Fibroblast of lung (primary cell): ENCODE data around the gene KCMF1. TPM values are rescaled to one million over a fixed set of nuclear protein-coding genes. Genes with fewer than 3 reads are reported as not detected.

Source experiments
- DNase-seq, 2 donors: peaks; one replicate each; pipeline versions ENCODE4 v3.0.0 to v3.0.0-alpha.2; 2010; ENCODE audit warnings: low read depth in 2 of 2
- H2AFZ ChIP-seq: 2 replicates; pipeline ENCODE4 v1.5.1; 2012; ENCODE audit warnings: low read length, control low read depth, inconsistent platforms
- H3K27ac ChIP-seq: 2 replicates; pipeline ENCODE4 v1.5.1; 2011; ENCODE audit warnings: low read length, control low read depth; ENCODE audit not compliant: insufficient read depth
- H3K27me3 ChIP-seq: 2 replicates; pipeline ENCODE4 v1.5.1; 2011; ENCODE audit warnings: mild to moderate bottlenecking, low read length; ENCODE audit not compliant: control insufficient read depth, insufficient read depth
- H3K36me3 ChIP-seq: 2 replicates; pipeline ENCODE4 v1.5.1; 2011; ENCODE audit warnings: low read length; ENCODE audit not compliant: control insufficient read depth, insufficient read depth
- H3K4me1 ChIP-seq: 2 replicates; pipeline ENCODE4 v1.5.1; 2011; ENCODE audit warnings: low read length; ENCODE audit not compliant: control insufficient read depth, insufficient read depth; ENCODE audit errors: extremely low read depth
- H3K4me2 ChIP-seq: 2 replicates; pipeline ENCODE4 v1.5.1; 2011; ENCODE audit warnings: low read length, control low read depth; ENCODE audit not compliant: insufficient read depth; ENCODE audit errors: extremely low read depth
- H3K4me3 ChIP-seq, 4 experiments: fragments of 200-600 bp in 1 of 4; sonication (generic) in 1 of 4; replicated peaks in 1 of 4; 2 replicates each; pipeline ENCODE4 v1.5.1; 2011 to 2016; ENCODE audit warnings: low read length in 4 of 4, low read depth in 3 of 4, mild to moderate bottlenecking in 3 of 4, control low read depth in 2 of 4, inconsistent platforms in 1 of 4, mixed read lengths in 1 of 4; ENCODE audit not compliant: insufficient read depth in 1 of 4; ENCODE audit errors: control extremely low read depth in 1 of 4
- H3K79me2 ChIP-seq: 2 replicates; pipeline ENCODE4 v1.5.1; 2012; ENCODE audit warnings: mild to moderate bottlenecking, low read length, inconsistent platforms; ENCODE audit not compliant: control insufficient read depth, insufficient read depth
- H3K9ac ChIP-seq: 2 replicates; pipeline ENCODE4 v1.5.1; 2011; ENCODE audit warnings: mild to moderate bottlenecking, low read length, control low read depth; ENCODE audit not compliant: insufficient read depth
- H3K9me3 ChIP-seq: 2 replicates; pipeline ENCODE4 v1.5.1; 2012; ENCODE audit warnings: low read depth, low read length; ENCODE audit not compliant: control insufficient read depth, insufficient read depth
- H4K20me1 ChIP-seq: 2 replicates; pipeline ENCODE4 v1.5.1; 2011; ENCODE audit warnings: low read length; ENCODE audit not compliant: control insufficient read depth, insufficient read depth; ENCODE audit errors: extremely low read depth
- EZH2 ChIP-seq: IDR thresholded peaks from 2 replicates; pipeline ENCODE4 v1.5.1; 2012; ENCODE audit warnings: low read length, control low read depth, mild to moderate bottlenecking; ENCODE audit errors: missing control alignments
- polyA plus RNA-seq, 2 donors: library from polyadenylated mRNA; depleted of rRNA in 1 of 2; stranded (reverse) in 1 of 2; unstranded in 1 of 2; fragments of >200 nt; gene quantifications; 2 replicates each; pipeline ENCODE4 v1.2.1, GENCODE V29; 2011 to 2012; ENCODE audit warnings: missing spikeins in 1 of 2
- total RNA-seq: library from RNA; depleted of rRNA; stranded (reverse); fragments of >200 nt; gene quantifications from 2 replicates; pipeline ENCODE4 v1.2.1, GENCODE V29; 2014
- TF ChIP-seq, protein P1 (sequence below), 2 donors: IDR thresholded peaks in 1 of 2; conservative IDR thresholded peaks in 1 of 2; 1 replicate in 1 of 2; 2 replicates in 1 of 2; pipeline ENCODE4 v1.5.1; 2011 to 2012; ENCODE audit warnings: low read length in 2 of 2, control low read depth in 1 of 2, inconsistent platforms in 1 of 2, low read depth in 1 of 2, mild to moderate bottlenecking in 1 of 2

KCMF1 gene
- total and polyA plus RNA-seq, 2 donors (not counting 1 experiment from before 2014, with no cell fraction given): 61.8 to 120 TPM

DNA sequence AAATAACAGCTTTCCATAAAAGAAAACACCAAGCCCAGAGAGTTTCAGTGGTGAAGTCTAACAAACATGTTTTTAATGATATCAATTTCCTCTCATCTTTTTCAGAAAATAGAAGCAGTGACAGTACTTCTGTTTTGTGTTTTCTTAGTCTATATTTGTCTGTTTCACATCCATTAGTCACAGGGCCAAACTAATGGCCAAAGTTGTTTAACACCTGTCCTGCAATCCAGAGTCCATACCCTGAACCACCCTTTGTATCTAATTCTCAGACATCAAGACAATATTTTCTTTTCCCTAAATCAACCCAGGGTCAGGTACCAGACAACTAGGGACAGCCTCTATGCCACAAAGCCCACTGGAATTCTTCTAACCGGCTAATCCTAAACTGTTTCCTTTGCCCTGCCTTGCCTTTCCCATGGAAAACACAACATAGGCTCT lies 39.6 kb upstream of the KCMF1 start:
- Histone ChIP-seq H3K9me3 (no peaks in the 10 kb centered on the region), H4K20me1 (no peaks in the 10 kb centered on the region), H3K9ac (no peak overlapping the region), H3K27me3 (no peaks in the 10 kb centered on the region), H3K4me2 (no peak overlapping the region), H3K4me3 (no peak overlapping the region), H2AFZ (no peak overlapping the region), H3K4me1 (peaks cover 3% of the 10 kb centered on the region), H3K27ac (no peak overlapping the region), H3K79me2 (no peaks in the 10 kb centered on the region), H3K36me3 (no peaks in the 10 kb centered on the region)
- no peak for DNase-seq
- no peak for TF ChIP-seq EZH2
- TF ChIP-seq, protein P1, sequence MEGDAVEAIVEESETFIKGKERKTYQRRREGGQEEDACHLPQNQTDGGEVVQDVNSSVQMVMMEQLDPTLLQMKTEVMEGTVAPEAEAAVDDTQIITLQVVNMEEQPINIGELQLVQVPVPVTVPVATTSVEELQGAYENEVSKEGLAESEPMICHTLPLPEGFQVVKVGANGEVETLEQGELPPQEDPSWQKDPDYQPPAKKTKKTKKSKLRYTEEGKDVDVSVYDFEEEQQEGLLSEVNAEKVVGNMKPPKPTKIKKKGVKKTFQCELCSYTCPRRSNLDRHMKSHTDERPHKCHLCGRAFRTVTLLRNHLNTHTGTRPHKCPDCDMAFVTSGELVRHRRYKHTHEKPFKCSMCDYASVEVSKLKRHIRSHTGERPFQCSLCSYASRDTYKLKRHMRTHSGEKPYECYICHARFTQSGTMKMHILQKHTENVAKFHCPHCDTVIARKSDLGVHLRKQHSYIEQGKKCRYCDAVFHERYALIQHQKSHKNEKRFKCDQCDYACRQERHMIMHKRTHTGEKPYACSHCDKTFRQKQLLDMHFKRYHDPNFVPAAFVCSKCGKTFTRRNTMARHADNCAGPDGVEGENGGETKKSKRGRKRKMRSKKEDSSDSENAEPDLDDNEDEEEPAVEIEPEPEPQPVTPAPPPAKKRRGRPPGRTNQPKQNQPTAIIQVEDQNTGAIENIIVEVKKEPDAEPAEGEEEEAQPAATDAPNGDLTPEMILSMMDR (conservative IDR thresholded peaks at IDR 0.05 in 1 of 2, IDR thresholded peaks at IDR 0.05 in 1 of 2; ENCODE audit: low read depth in 1 of 2, low read length in 2 of 2): no peak

GRCh38 chr2:84938194-84938879 lies 32.6 kb upstream of the KCMF1 start:
- no peak overlapping the region for H3K4me3 ChIP-seq

GRCh38 chr2:84939426-84940087 lies 31.4 kb upstream of the KCMF1 start:
- H3K79me2 ChIP-seq: no peaks in the 10 kb centered on the region
- H4K20me1 ChIP-seq: no peaks in the 10 kb centered on the region
- no peaks in the 10 kb centered on the region for H3K36me3 ChIP-seq
- H3K27me3 ChIP-seq: no peaks in the 10 kb centered on the region
- TF ChIP-seq EZH2: no peak
- TF ChIP-seq, protein P1 (conservative IDR thresholded peaks at IDR 0.05 in 1 of 2, IDR thresholded peaks at IDR 0.05 in 1 of 2; ENCODE audit: low read depth in 1 of 2, low read length in 2 of 2): no peak
- no peak overlapping the region for H3K4me2 ChIP-seq
- no peak overlapping the region for H3K4me3 ChIP-seq
- H3K4me1 ChIP-seq: no peaks in the 10 kb centered on the region
- H3K9ac ChIP-seq: no peak overlapping the region
- H2AFZ ChIP-seq: peak overlapping the region; percentile 55
- no peaks in the 10 kb centered on the region for H3K9me3 ChIP-seq
- H3K27ac ChIP-seq: no peak overlapping the region
- DNase-seq: no peak

More at GRCh38 chr2:84938194-84938879, 32.6 kb upstream of the KCMF1 start:
- H3K27me3 ChIP-seq: no peaks in the 10 kb centered on the region
- H3K36me3 ChIP-seq: no peaks in the 10 kb centered on the region
- peak in 1 of 2 donors; percentile 65 for DNase-seq
- H3K4me1 ChIP-seq: no peaks in the 10 kb centered on the region
- no peaks in the 10 kb centered on the region for H4K20me1 ChIP-seq
- no peak for TF ChIP-seq EZH2
- TF ChIP-seq, protein P1 (conservative IDR thresholded peaks at IDR 0.05 in 1 of 2, IDR thresholded peaks at IDR 0.05 in 1 of 2; ENCODE audit: low read depth in 1 of 2, low read length in 2 of 2): no peak
- no peaks in the 10 kb centered on the region for H3K9me3 ChIP-seq
- no peak overlapping the region for H3K27ac ChIP-seq
- no peaks in the 10 kb centered on the region for H3K79me2 ChIP-seq
- no peak overlapping the region for H2AFZ ChIP-seq
- no peak overlapping the region for H3K4me2 ChIP-seq
- H3K9ac ChIP-seq: no peak overlapping the region
